ENCODE data around the gene ABCB6.

ABCB6 gene

GRCh38 chr2:219183151-219183772 lies 35.5 kb downstream of the ABCB6 start:
- no peak for DNase-seq (ENCODE audit: low read depth, low spot score)
- no peak overlapping the region for H3K4me3 ChIP-seq (ENCODE audit: low read length)
- H3K27me3 ChIP-seq (ENCODE audit: control insufficient read depth, insufficient read depth, low read length): no peaks in the 10 kb centered on the region
- WGBS (ENCODE audit: insufficient coverage, insufficient read length): no CpG with 5 or more reads among the region's 6 CpGs
- 0 out of 2 replicates have a peak, but pooled peaks cover 1% of the 10 kb centered on the region for H3K4me1 ChIP-seq (ENCODE audit: control insufficient read depth, insufficient read depth, low read length)
- H3K9me3 ChIP-seq (ENCODE audit: control insufficient read depth, insufficient read depth, low read length): no peaks in the 10 kb centered on the region
- no peak overlapping the region for H3K27ac ChIP-seq (ENCODE audit: low read length)
- H3K36me3 ChIP-seq (ENCODE audit: control insufficient read depth, insufficient read depth, low read length): peaks cover 32% of the 10 kb centered on the region

DNA sequence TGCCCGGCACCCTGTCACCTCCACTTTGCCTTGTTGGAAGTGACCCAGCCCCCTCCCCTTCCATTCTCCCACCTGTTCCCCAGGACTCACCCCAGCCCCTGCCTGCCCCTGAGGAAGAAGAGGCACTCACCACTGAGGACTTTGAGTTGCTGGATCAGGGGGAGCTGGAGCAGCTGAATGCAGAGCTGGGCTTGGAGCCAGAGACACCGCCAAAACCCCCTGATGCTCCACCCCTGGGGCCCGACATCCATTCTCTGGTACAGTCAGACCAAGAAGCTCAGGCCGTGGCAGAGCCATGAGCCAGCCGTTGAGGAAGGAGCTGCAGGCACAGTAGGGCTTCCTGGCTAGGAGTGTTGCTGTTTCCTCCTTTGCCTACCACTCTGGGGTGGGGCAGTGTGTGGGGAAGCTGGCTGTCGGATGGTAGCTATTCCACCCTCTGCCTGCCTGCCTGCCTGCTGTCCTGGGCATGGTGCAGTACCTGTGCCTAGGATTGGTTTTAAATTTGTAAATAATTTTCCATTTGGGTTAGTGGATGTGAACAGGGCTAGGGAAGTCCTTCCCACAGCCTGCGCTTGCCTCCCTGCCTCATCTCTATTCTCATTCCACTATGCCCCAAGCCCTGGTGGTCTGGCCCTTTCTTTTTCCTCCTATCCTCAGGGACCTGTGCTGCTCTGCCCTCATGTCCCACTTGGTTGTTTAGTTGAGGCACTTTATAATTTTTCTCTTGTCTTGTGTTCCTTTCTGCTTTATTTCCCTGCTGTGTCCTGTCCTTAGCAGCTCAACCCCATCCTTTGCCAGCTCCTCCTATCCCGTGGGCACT lies 36.2 kb downstream of the ABCB6 start:
- no peaks in the 10 kb centered on the region for H3K27me3 ChIP-seq (ENCODE audit: control insufficient read depth, insufficient read depth, low read length)
- no peaks in the 10 kb centered on the region for H3K9me3 ChIP-seq (ENCODE audit: control insufficient read depth, insufficient read depth, low read length)
- peaks cover 32% of the 10 kb centered on the region for H3K36me3 ChIP-seq (ENCODE audit: control insufficient read depth, insufficient read depth, low read length)
- H3K27ac ChIP-seq (ENCODE audit: low read length): no peak overlapping the region
- no CpG with 5 or more reads among the region's 8 CpGs for WGBS (ENCODE audit: insufficient coverage, insufficient read length)
- no peak overlapping the region for H3K4me3 ChIP-seq (ENCODE audit: low read length)
- H3K4me1 ChIP-seq (ENCODE audit: control insufficient read depth, insufficient read depth, low read length): 0 out of 2 replicates have a peak, but pooled peaks cover 1% of the 10 kb centered on the region
- no peak for DNase-seq (ENCODE audit: low read depth, low spot score)

DNA sequence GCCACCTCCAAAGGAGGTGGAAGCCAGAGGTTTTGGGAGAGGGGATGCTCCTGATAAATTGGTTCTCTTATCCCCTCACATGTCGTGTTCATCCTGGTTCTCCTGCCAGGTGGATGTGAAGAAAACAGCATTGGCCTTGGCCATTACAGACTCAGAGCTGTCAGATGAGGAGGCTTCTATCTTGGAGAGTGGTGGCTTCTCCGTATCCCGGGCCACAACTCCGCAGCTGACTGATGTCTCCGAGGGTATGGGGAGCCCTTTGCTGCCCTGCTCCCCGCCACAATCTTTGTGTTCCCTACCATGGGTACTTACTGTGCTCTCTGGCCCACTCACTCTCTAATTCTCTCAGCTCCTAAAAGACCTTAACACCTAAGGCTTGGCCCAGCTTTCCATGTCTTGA lies 37.2 kb downstream of the ABCB6 start:
- no peaks in the 10 kb centered on the region for H3K27me3 ChIP-seq (ENCODE audit: control insufficient read depth, insufficient read depth, low read length)
- H3K27ac ChIP-seq (ENCODE audit: low read length): no peak overlapping the region
- 0 out of 2 replicates have a peak, but pooled peaks cover 1% of the 10 kb centered on the region for H3K4me1 ChIP-seq (ENCODE audit: control insufficient read depth, insufficient read depth, low read length)
- H3K9me3 ChIP-seq (ENCODE audit: control insufficient read depth, insufficient read depth, low read length): no peaks in the 10 kb centered on the region
- DNase-seq (ENCODE audit: low read depth, low spot score): no peak
- no CpG with 5 or more reads among the region's 6 CpGs for WGBS (ENCODE audit: insufficient coverage, insufficient read length)
- peaks cover 32% of the 10 kb centered on the region for H3K36me3 ChIP-seq (ENCODE audit: control insufficient read depth, insufficient read depth, low read length)
- no peak overlapping the region for H3K4me3 ChIP-seq (ENCODE audit: low read length)

DNA sequence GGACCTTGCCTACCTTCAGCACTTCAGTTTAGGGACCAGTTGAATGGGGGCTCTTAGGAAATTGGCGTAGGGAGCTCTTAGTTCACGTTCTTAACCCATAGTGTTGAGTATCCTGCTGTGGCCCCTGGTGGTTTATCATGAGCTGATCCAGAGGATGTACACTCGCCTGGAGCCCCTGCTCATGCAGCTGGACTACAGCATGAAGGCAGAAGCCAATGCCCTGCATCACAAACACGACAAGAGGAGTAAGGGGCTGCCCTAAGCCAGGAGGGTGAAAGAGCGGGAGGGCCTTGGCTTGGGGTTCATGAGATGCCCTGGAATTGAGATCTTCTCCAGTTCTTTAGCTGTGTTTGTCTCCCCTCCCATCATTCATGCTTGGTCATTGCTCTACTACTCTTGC lies 37.8 kb downstream of the ABCB6 start:
- WGBS (ENCODE audit: insufficient coverage, insufficient read length): no CpG with 5 or more reads among the region's 5 CpGs
- 0 out of 2 replicates have a peak, but pooled peaks cover 1% of the 10 kb centered on the region for H3K4me1 ChIP-seq (ENCODE audit: control insufficient read depth, insufficient read depth, low read length)
- no peaks in the 10 kb centered on the region for H3K9me3 ChIP-seq (ENCODE audit: control insufficient read depth, insufficient read depth, low read length)
- DNase-seq (ENCODE audit: low read depth, low spot score): no peak
- H3K4me3 ChIP-seq (ENCODE audit: low read length): no peak overlapping the region
- H3K27me3 ChIP-seq (ENCODE audit: control insufficient read depth, insufficient read depth, low read length): no peaks in the 10 kb centered on the region
- H3K27ac ChIP-seq (ENCODE audit: low read length): no peak overlapping the region
- peaks cover 32% of the 10 kb centered on the region for H3K36me3 ChIP-seq (ENCODE audit: control insufficient read depth, insufficient read depth, low read length)

GRCh38 chr2:219179601-219180465 lies 38.9 kb downstream of the ABCB6 start:
- H3K27me3 ChIP-seq (ENCODE audit: control insufficient read depth, insufficient read depth, low read length): no peaks in the 10 kb centered on the region
- no peak overlapping the region for H3K27ac ChIP-seq (ENCODE audit: low read length)
- no peak overlapping the region for H3K4me3 ChIP-seq (ENCODE audit: low read length)
- H3K9me3 ChIP-seq (ENCODE audit: control insufficient read depth, insufficient read depth, low read length): no peaks in the 10 kb centered on the region
- WGBS (ENCODE audit: insufficient coverage, insufficient read length): no CpG with 5 or more reads among the region's 9 CpGs
- no peak for DNase-seq (ENCODE audit: low read depth, low spot score)
- peaks cover 32% of the 10 kb centered on the region for H3K36me3 ChIP-seq (ENCODE audit: control insufficient read depth, insufficient read depth, low read length)
- H3K4me1 ChIP-seq (ENCODE audit: control insufficient read depth, insufficient read depth, low read length): peaks cover 2% of the 10 kb centered on the region; the same call in 1 of the 2 replicates

DNA sequence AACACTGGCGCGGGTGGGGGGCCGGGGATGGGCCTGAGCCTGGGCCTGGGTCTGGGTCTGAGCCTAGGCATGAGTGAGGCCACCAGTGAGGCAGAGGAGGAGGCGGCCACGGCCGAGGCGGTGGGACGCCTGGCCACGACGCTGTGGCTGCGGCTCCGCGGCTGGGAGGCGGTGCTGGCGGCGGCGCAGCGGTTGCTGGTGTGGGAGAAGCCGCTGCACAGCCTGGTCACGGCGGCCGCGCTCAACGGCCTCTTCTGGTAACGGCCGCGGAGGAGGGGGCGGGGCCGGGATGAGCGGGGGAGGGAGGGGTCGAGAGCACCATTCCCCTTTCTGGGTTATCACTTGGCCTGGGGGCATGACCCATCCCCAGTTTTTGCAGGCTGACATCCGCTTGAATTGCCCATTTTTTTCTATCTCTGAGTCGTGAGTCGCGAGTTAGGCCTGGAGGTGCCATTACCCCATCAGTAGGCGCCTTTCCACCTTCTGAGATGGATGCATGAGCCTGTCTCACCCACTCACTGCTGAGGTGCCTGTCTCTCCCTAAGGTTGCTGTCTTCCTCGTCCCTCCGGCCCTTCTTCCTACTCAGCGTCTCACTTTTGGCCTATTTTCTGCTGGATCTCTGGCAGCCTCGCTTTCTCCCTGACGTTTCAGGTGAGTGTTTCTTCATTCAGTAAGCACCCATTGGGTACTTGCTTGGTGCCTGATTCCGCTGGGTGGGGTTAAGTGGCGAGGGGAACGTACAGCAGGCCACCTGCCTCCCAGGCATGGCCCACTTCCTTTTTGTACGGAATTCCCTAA lies 40.2 kb downstream of the ABCB6 start:
- H3K36me3 ChIP-seq (ENCODE audit: control insufficient read depth, insufficient read depth, low read length): peaks cover 32% of the 10 kb centered on the region
- peaks cover 2% of the 10 kb centered on the region; the same call in 1 of the 2 replicates for H3K4me1 ChIP-seq (ENCODE audit: control insufficient read depth, insufficient read depth, low read length)
- H3K27me3 ChIP-seq (ENCODE audit: control insufficient read depth, insufficient read depth, low read length): no peaks in the 10 kb centered on the region
- WGBS (ENCODE audit: insufficient coverage, insufficient read length): no CpG with 5 or more reads among the region's 45 CpGs
- peak overlapping the region; percentile 94 for H3K4me3 ChIP-seq (ENCODE audit: low read length)
- H3K9me3 ChIP-seq (ENCODE audit: control insufficient read depth, insufficient read depth, low read length): no peaks in the 10 kb centered on the region
- DNase-seq (ENCODE audit: low read depth, low spot score): no peak
- H3K27ac ChIP-seq (ENCODE audit: low read length): no peak overlapping the region

DNA sequence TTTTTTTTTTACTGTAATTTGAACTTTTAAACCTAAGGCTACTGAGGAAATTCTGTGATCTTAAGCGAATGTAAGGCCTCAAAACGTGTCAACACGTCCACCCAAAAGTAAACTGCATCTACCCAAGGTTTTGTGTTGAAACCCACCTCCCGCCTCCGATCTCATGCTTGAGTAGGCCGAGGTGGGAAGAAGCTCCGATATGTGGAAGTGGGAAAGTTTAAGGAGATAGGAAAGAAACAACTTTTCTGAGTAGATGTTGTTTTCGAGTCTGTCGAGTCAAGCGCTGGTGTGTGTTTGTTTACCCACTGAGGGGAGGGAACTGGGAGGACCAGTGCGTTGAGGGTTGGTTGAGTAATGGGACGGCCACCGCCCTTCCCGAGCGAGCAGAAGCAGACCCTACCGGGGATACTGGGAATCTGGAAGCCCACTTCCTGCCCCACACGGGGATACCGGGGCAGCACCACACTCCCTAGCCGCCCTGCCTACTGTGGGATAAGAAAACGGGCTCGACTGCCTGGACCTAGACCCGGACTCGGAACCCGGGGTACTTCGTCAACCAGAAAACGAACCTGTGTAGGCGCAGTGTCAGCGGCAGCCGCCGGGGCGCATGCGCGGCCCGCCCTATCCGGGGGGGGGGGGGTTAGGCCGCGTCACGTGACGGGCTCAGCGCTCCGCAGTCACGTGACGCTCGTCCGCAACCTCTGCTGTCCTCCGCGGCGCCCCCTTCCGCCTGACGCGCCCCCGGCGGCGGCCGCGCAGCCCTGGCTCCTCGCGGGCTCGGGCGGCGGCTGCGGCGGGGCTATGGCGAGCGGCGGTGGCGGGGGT lies 41.0 kb downstream of the ABCB6 start, which contains the start of gene RETREG2:
RETREG2 (plus strand) TSS at position 724 of the 825 bp plus-strand sequence; CDS start at position 802, 78 bp downstream.
- H3K9me3 ChIP-seq (ENCODE audit: control insufficient read depth, insufficient read depth, low read length): no peaks in the 10 kb centered on the region
- H3K27me3 ChIP-seq (ENCODE audit: control insufficient read depth, insufficient read depth, low read length): no peaks in the 10 kb centered on the region
- H3K4me3 ChIP-seq (ENCODE audit: low read length): peak within 1 kb of the TSS; percentile 94
- peaks cover 25% of the 10 kb centered on the region for H3K36me3 ChIP-seq (ENCODE audit: control insufficient read depth, insufficient read depth, low read length)
- H3K4me1 ChIP-seq (ENCODE audit: control insufficient read depth, insufficient read depth, low read length): peaks cover 2% of the 10 kb centered on the region; the same call in 1 of the 2 replicates
- no CpG with 5 or more reads among the region's 67 CpGs for WGBS (ENCODE audit: insufficient coverage, insufficient read length)
- no peak within 1 kb of the TSS for H3K27ac ChIP-seq (ENCODE audit: low read length)
- DNase-seq (ENCODE audit: low read depth, low spot score): no peak

- Histone ChIP-seq H3K4me1 (ENCODE audit: control insufficient read depth, insufficient read depth, low read length) (peaks cover 2% of the 10 kb centered on the region; the same call in 1 of the 2 replicates), H3K27me3 (ENCODE audit: control insufficient read depth, insufficient read depth, low read length) (no peaks in the 10 kb centered on the region), H3K27ac (ENCODE audit: low read length) (no peak within 1 kb of the TSS), H3K9me3 (ENCODE audit: control insufficient read depth, insufficient read depth, low read length) (no peaks in the 10 kb centered on the region), H3K36me3 (ENCODE audit: control insufficient read depth, insufficient read depth, low read length) (peaks cover 19% of the 10 kb centered on the region), H3K4me3 (ENCODE audit: low read length) (peak within 1 kb of the TSS; percentile 94)
- DNase-seq (ENCODE audit: low read depth, low spot score): no peak
- no CpG with 5 or more reads among the region's 69 CpGs for WGBS (ENCODE audit: insufficient coverage, insufficient read length)
Observed at GRCh38 chr2:219176818-219177551, 41.8 kb downstream of the ABCB6 start, which contains the start of gene CNPPD1. Gene CNPPD1, minus strand, starts transcription at chr2:219176925. Its CDS starts 97 bp downstream, at chr2:219176828.
